GM19372 (cell line): ENCODE measurements around the gene NPIPA7.
"Not testable (repeated sequence)": the region's sequence is repeated elsewhere in the genome, so short reads cannot be mapped to it uniquely, and the experiment has no call there.

Source experiments
- ATAC-seq: cut with Tn5 transposase; IDR thresholded peaks from one replicate; pipeline ENCODE4 v1.9.1; 2021; ENCODE audit warnings: mild to moderate bottlenecking, low read depth, moderate library complexity; ENCODE audit not compliant: unreplicated experiment

Gene NPIPA7

DNA sequence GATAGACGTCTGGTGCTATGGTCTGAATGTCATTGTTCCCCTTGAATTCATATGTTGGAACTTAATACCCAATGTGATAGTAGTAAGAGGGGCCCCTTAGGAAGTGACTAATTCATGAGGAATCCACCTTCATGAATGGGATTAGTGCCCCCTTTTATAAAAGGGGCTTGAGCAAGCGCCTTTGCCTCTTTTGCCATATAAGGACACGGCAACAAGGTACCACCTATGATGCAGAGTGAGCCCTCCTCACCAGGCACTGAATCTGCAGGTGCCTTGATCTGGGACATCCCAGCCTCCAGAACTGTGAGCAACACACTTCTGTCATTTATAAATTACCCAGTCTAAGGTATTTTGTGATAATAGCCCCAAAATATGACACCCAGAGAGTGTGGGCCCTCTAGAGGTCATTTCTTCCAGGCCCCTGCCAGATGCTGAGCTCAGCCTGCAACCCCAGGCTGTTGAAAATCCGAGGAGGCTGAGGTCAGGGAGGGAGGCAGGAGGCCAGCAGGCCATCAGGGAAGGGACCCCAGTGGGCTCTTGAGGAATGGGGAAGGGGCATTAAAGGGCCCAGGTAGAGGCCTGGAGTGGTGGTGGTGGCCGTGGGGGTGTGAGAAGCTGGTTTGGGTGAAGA lies 39.1 kb downstream of the NPIPA7 start:
- not testable (repeated sequence) for ATAC-seq

DNA sequence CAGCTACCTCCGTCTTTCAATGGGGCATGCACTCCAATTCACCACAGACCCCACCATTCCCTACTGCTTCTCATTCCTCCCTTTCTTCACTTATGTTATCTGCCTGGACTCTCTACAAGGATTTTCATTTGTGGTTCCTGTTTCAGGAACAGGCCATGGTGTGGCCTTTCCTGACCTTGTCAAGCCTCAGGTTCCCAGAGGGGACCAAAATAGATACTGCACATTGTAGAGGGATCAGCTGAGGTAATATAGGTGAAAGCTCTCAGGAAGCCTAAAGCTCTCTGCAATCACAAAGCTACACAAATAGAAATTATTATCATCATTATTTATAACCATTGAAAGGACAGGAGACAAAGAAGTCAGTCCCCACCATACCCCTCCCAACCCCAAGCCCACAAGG lies 41.6 kb downstream of the NPIPA7 start:
- ATAC-seq: not testable (repeated sequence)

GRCh38 chr16:16425146-16425545 lies 46.2 kb downstream of the NPIPA7 start:
- not testable (repeated sequence) for ATAC-seq

- ATAC-seq: not testable (repeated sequence)
These were observed 52.2 kb downstream of the NPIPA7 start for GRCh38 chr16:16431135-16431534.

DNA sequence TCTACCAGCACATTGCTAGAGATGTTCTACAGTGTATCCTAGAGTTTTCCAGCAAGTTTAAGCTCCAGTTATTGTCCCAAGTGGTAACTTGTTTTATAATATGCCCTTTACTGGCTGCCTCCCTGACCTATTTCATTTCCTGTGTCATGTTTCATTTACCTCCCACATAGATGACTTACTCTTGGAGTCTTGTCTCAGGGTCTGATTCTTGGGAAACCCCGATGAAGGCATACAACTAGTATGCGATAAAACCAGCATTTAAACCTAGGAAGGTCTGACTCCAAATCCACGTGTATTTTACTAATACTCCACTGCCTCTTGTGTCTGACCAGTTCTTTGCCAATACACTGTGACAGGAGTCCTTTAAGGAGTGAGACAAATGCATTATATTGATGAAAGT lies 55.8 kb downstream of the NPIPA7 start:
- not testable (repeated sequence) for ATAC-seq

- not testable (repeated sequence) for ATAC-seq
These were observed 62.5 kb downstream of the NPIPA7 start for GRCh38 chr16:16441401-16441800.
